HG02870 (cell line): ENCODE measurements around the gene RASSF4.
"Not testable (repeated sequence)": the region's sequence is repeated elsewhere in the genome, so short reads cannot be mapped to it uniquely, and the experiment has no call there.

Source experiments
- ATAC-seq: cut with Tn5 transposase; IDR thresholded peaks from one replicate; pipeline ENCODE4 v1.9.1; 2021; ENCODE audit warnings: mild to moderate bottlenecking, moderate library complexity; ENCODE audit not compliant: unreplicated experiment

The RASSF4 gene

GRCh38 chr10:45000752-45001380 is 41.3 kb downstream of the RASSF4 start, which contains the start of gene ZNF22:
Gene ZNF22, plus strand, starts transcription at chr10:45000923. Its CDS starts 2,446 bp downstream, at chr10:45003369.
- peak; percentile 64 for ATAC-seq

GRCh38 chr10:45001381-45002148 is 42.0 kb downstream of the RASSF4 start:
- peak; percentile 75 for ATAC-seq

- ATAC-seq: no peak
Measured at GRCh38 chr10:45003432-45004000, 43.9 kb downstream of the RASSF4 start.

GRCh38 chr10:45004661-45005060 is 45.1 kb downstream of the RASSF4 start:
- ATAC-seq: no peak

DNA sequence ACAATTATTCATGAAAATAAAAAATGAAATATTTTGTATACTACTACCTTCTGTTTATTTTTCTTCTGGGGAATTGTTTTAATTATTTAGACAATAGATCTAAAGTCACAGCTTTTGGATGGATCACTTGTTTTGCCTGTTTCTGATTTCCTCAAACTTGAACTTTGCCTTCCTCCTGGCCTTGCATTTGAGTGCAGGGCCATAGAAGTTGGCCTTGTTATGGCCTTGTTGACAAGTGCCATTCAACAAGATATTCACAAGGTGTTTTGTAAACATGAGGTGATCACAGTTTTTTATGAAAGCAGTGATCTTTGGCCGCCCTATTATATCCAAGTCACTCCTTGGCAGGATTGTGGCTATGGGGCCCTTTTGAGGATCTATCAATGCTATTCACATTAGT is 45.7 kb downstream of the RASSF4 start:
- ATAC-seq: no peak

DNA sequence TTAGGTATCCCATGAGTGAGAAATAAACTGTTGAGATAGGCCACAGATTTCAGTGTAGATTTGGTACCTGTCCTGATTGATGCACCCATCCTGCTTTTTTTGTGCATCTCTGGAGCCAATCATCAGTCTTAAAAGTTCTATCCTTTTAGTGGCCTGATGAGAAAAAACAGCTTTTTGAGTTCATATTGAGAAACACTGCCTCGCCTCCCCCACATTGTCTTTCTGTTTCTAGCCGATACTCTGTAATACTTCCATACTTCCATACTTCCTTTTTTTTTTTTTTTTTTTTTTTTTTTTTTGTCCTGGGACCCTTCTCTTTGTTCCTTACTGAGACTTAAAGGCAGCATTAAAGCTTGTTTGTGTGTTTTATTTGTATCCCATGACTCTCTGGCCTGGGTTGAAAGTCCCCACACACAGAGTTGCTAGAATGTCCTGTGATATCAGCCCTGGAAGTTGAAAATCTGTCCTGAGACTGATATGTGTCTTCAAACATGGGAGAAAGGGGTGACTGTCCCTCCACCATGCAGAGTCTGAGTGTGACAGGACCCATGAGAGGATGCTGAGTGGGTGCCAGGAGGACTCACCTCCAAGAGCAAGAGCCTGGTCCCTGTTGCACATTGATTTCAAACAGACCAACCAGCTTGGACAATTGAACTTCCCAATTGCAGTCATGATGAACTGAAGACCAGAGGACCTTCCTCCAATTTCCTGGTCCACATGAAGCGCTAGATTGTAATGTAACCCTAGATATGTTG is 46.9 kb downstream of the RASSF4 start:
- no peak for ATAC-seq

GRCh38 chr10:45008524-45009161 is 49.0 kb downstream of the RASSF4 start:
- peak; percentile 71 for ATAC-seq

GRCh38 chr10:45014557-45014956 is 55.0 kb downstream of the RASSF4 start:
- not testable (repeated sequence) for ATAC-seq

DNA sequence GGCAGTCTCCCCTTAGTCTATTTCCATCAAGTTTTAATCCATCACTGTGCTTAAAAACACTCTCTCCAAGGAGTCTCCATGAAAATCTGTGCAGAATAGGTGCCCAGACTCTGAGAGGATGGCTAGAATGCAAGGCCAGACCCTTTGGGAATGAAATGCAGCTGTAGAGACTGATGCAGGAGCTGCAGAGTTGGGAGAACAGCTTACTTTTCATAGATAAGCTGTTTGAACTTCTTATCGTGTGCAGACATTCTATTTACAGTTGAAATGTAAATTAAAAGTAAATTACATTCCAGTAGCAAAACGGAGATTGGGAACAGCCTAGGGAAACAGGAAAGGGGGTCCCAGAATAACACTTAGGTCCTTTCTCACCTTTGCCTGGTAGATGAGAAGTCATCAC is 56.0 kb downstream of the RASSF4 start:
- no peak for ATAC-seq

DNA sequence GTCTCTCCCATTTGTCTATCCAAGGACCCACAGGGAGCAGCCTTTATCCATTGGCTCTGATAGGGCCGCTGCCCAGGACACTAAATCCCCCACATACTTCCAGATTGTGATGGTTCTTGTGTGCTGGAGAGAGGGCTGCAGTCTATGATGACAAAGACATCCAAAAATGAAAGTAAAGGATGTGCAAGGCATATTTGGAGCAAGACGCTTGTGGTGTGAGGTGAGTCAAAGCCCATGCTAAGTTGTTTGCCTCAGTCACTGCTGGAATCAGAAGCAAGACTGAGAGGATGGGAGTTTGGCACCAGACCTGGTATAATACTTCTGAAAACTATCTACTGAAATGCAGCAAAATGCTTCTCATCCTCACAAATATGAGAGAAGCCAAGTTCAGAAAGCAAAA is 63.8 kb downstream of the RASSF4 start:
- ATAC-seq: no peak

GRCh38 chr10:45034301-45034700 is 74.7 kb downstream of the RASSF4 start:
- ATAC-seq: no peak

GRCh38 chr10:45035673-45036072 is 76.1 kb downstream of the RASSF4 start:
- ATAC-seq: no peak

- no peak for ATAC-seq
Measured at GRCh38 chr10:45040921-45041542, 81.4 kb downstream of the RASSF4 start.

DNA sequence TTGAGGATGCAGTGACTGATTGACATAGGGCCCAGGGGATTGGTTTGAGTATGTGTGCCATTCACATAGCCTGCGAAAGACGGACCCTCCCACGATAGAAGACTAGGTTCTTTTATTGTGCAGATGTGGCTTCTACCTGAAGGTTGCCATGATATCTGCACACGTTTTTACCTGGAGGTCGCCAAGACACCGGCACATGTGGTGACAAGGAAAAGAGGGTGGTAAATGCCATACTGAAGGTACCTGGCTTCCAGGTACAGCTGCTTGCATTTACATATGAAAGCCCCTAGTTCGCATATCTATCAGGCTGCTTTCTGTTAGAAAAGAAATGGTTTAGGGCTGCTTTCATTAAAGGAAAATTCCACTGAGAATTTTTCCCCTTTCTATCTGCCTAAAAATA is 84.7 kb downstream of the RASSF4 start:
- no peak for ATAC-seq
